NCI-H128 (cell line): ENCODE measurements around the gene LRIG1.
A peak's percentile ranks its signal among the peaks of the same experiment; 100 is the strongest.

Source experiments
- DNase-seq: peaks from one replicate; lab custom pipeline; 2025; ENCODE audit not compliant: unreplicated experiment; lab: John Stamatoyannopoulos, UW

The LRIG1 gene

GRCh38 chr3:66500576-66501482 lies at the start of gene LRIG1:
Gene LRIG1 (minus strand): TSS chr3:66501022. CDS start chr3:66500407, 615 bp downstream.
- DNase-seq = peak; percentile 94

GRCh38 chr3:66544619-66545429 lies 44.0 kb upstream of the LRIG1 start:
- DNase-seq = no peak

GRCh38 chr3:66542153-66542552 lies 41.3 kb upstream of the LRIG1 start:
- no peak for DNase-seq

GRCh38 chr3:66539466-66539989 lies 38.7 kb upstream of the LRIG1 start:
- DNase-seq = no peak

GRCh38 chr3:66538390-66538789 lies 37.6 kb upstream of the LRIG1 start:
- no peak for DNase-seq

GRCh38 chr3:66537735-66538134 lies 36.9 kb upstream of the LRIG1 start:
- DNase-seq = no peak

- DNase-seq = no peak
Measured at GRCh38 chr3:66536791-66537190, 36.0 kb upstream of the LRIG1 start.

- no peak for DNase-seq
Measured at GRCh38 chr3:66534304-66534845, 33.6 kb upstream of the LRIG1 start.

GRCh38 chr3:66532613-66533012 lies 31.8 kb upstream of the LRIG1 start:
- no peak for DNase-seq

- no peak for DNase-seq
Measured at GRCh38 chr3:66532160-66532587, 31.4 kb upstream of the LRIG1 start.

- DNase-seq = no peak
Measured at GRCh38 chr3:66531256-66531655, 30.4 kb upstream of the LRIG1 start.

- DNase-seq = no peak
Measured at GRCh38 chr3:66527246-66527645, 26.4 kb upstream of the LRIG1 start.

- DNase-seq = no peak
Measured at GRCh38 chr3:66525771-66526170, 24.9 kb upstream of the LRIG1 start.

- DNase-seq = no peak
Measured at GRCh38 chr3:66520724-66521123, 19.9 kb upstream of the LRIG1 start.

GRCh38 chr3:66518644-66519043 lies 17.8 kb upstream of the LRIG1 start:
- no peak for DNase-seq

GRCh38 chr3:66518126-66518525 lies 17.3 kb upstream of the LRIG1 start:
- no peak for DNase-seq

GRCh38 chr3:66517241-66517640 lies 16.4 kb upstream of the LRIG1 start:
- DNase-seq = no peak

- DNase-seq = no peak
Measured at GRCh38 chr3:66508461-66508860, 7.6 kb upstream of the LRIG1 start.

GRCh38 chr3:66507423-66508260 lies 6.8 kb upstream of the LRIG1 start:
- DNase-seq = no peak

GRCh38 chr3:66506154-66506553 lies 5.3 kb upstream of the LRIG1 start:
- DNase-seq = no peak
